GM12878 (cell line): Measurements from ENCODE around the gene CARD9. TPM values are rescaled to one million over a fixed set of nuclear protein-coding genes. Genes with fewer than 3 reads are reported as not detected.

ENCODE experiments used
- ATAC-seq: fragments of 200-7000 bp; cut with Tn5 transposase; 3 replicates; pipeline ENCODE4 v1.9.1; 2020; ENCODE audit warnings: mild to moderate bottlenecking, moderate library complexity
- BruUV-seq: library from RNA; stranded (reverse); fragments of 400-500 nt; replicated peaks from 2 replicates; lab custom pipeline; 2021; lab: Mats Ljungman, UMichigan
- CTCF ChIA-PET: fragments of 300-600 bp; sonication (Branson Sonifier 250); formaldehyde crosslinking; extraction: SDS; loops from one replicate; lab custom pipeline; 2021; ENCODE audit warnings: inconsistent platforms; lab: Yijun Ruan, JAX
- POLR2A ChIA-PET: fragments of 350-600 bp; formaldehyde crosslinking; extraction: SDS; loops from one replicate; lab custom pipeline; 2021; ENCODE audit warnings: inconsistent platforms; lab: Charles Lee
- RAD21 ChIA-PET: fragments of 300-600 bp; sonication (Branson Sonifier 250); formaldehyde crosslinking; loops from one replicate; lab custom pipeline; 2023; ENCODE audit warnings: antibody characterized with exemption; ENCODE audit not compliant: unreplicated experiment; lab: Charles Lee
- SMC1A ChIA-PET: fragments of 300-600 bp; sonication (Branson Sonifier 250); formaldehyde crosslinking; loops from one replicate; lab custom pipeline; 2023; ENCODE audit not compliant: unreplicated experiment, uncharacterized antibody; lab: Charles Lee
- DNase-seq: peaks from one replicate; pipeline ENCODE4 v3.0.0-alpha.2; 2011; ENCODE audit warnings: low read depth, low spot score
- FAIRE-seq: peaks from 3 replicates; lab custom pipeline; 2011; peaks lifted over from hg19 to GRCh38; lab: Jason Lieb, UNC
- H2AFZ ChIP-seq: 2 replicates; pipeline ENCODE4 v1.6.0; 2011; ENCODE audit warnings: low read depth, low read length, control low read depth; ENCODE audit not compliant: control insufficient read depth
- H3K27ac ChIP-seq: 2 replicates; pipeline ENCODE4 v1.5.1; 2011; ENCODE audit warnings: control low read depth; ENCODE audit not compliant: control insufficient read depth, insufficient read depth
- H3K27me3 ChIP-seq, 2 experiments: replicated peaks in 1 of 2; 2 replicates each; pipeline versions ENCODE4 v1.6.0 to v1.6.1; 2011; ENCODE audit warnings: low read length in 1 of 2; ENCODE audit not compliant: control insufficient read depth in 2 of 2, insufficient read depth in 2 of 2
- H3K36me3 ChIP-seq, 2 experiments: 2 replicates each; pipeline ENCODE4 v1.5.1; 2011; ENCODE audit warnings: low read length in 1 of 2; ENCODE audit not compliant: control insufficient read depth in 2 of 2, insufficient read depth in 2 of 2
- H3K4me1 ChIP-seq: 2 replicates; pipeline ENCODE4 v1.6.1; 2011; ENCODE audit warnings: mild to moderate bottlenecking, low read length, moderate library complexity, mixed read lengths; ENCODE audit not compliant: control insufficient read depth, insufficient read depth
- H3K4me2 ChIP-seq: 2 replicates; pipeline ENCODE4 v1.6.0; 2011; ENCODE audit warnings: control low read depth; ENCODE audit not compliant: control insufficient read depth, insufficient read depth
- H3K4me3 ChIP-seq: fragments of 200-600 bp; sonication (generic); 2 replicates; pipeline ENCODE4 v1.5.1; 2016
- H3K79me2 ChIP-seq: 2 replicates; pipeline ENCODE4 v1.6.0; 2011; ENCODE audit warnings: low read length; ENCODE audit not compliant: control insufficient read depth, insufficient read depth
- H3K9ac ChIP-seq: 2 replicates; pipeline ENCODE4 v1.8.0; 2011; ENCODE audit warnings: low read length, control low read depth, mixed read lengths; ENCODE audit not compliant: control insufficient read depth, insufficient read depth
- H3K9me3 ChIP-seq: replicated peaks from 3 replicates; pipeline ENCODE4 v1.5.1; 2011; ENCODE audit warnings: mild to moderate bottlenecking, low read length; ENCODE audit not compliant: control insufficient read depth, insufficient read depth
- H4K20me1 ChIP-seq: 2 replicates; pipeline ENCODE4 v1.6.0; 2011; ENCODE audit not compliant: control insufficient read depth, insufficient read depth
- MEF2B ChIP-seq: fragments of 450-650 bp; IDR thresholded peaks from 2 replicates; pipeline ENCODE4 v1.6.1; 2018; ENCODE audit warnings: mild to moderate bottlenecking, moderate library complexity; ENCODE audit not compliant: partially characterized antibody, poor library complexity, severe bottlenecking
- POLR2AphosphoS5 ChIP-seq: IDR thresholded peaks from 2 replicates; pipeline ENCODE4 v1.6.1; 2011; ENCODE audit warnings: mild to moderate bottlenecking, low read length, inconsistent platforms
- SIN3A ChIP-seq: IDR thresholded peaks from 2 replicates; pipeline ENCODE4 v1.6.1; 2012; ENCODE audit warnings: low read depth, low read length, improper control_type of control experiment
- SP1 ChIP-seq: IDR thresholded peaks from one replicate; pipeline ENCODE4 v1.6.1; 2011; ENCODE audit warnings: low read depth, low read length
- WGBS: methylation state at CpG from one replicate; pipeline ENCODE4 v1.1.6; 2016; ENCODE audit warnings: low lambda C conversion rate; ENCODE audit not compliant: insufficient replicate concordance, insufficient coverage; ENCODE audit errors: missing lambda C conversion rate; 5-methylcytosine and 5-hydroxymethylcytosine counted together
- in situ Hi-C: fragments of 300-500 bp; cut with MboI; formaldehyde crosslinking; loops from 9 replicates; pipeline ENCODE4 v1.14.3; 2018; ENCODE audit warnings: mixed read lengths
- intact Hi-C: fragments of 100-400 bp; cut with micrococcal nuclease; formaldehyde crosslinking; loops from one replicate; pipeline ENCODE4 v1.14.2; 2022; ENCODE audit not compliant: unreplicated experiment
- polyA plus RNA-seq, 11 experiments: library from polyadenylated mRNA; depleted of rRNA in 4 of 11; unstranded in 6 of 11; stranded (reverse) in 5 of 11; fragments of >200 nt; fragmentation: Nextera tagmentation in 4 of 11; fragmentation: Illumina TruSeq in 1 of 11; extraction: Ambion mirVana in 4 of 11; extraction: Trizol in 1 of 11; gene quantifications; 1 replicate in 1 of 11; 2 replicates in 10 of 11; pipeline versions ENCODE4 v1.2.1 to v1.2.3, GENCODE V29; 2011 to 2016; ENCODE audit warnings: inconsistent platforms in 2 of 11, missing spikeins in 2 of 11, low read depth in 1 of 11
- total RNA-seq, 4 experiments: library from RNA; depleted of rRNA in 3 of 4; stranded (reverse); fragments of >200 nt in 3 of 4; fragmentation: Illumina TruSeq in 1 of 4; extraction: Trizol in 1 of 4; gene quantifications; 2 replicates each; pipeline versions ENCODE4 v1.2.1 to v1.2.3, GENCODE V29; 2013 to 2021
- TF ChIP-seq, protein P1 (sequence below): fragments of 450-650 bp; IDR thresholded peaks from 2 replicates; pipeline ENCODE4 v1.6.1; 2016; ENCODE audit warnings: mild to moderate bottlenecking

CARD9 gene
- total and polyA plus RNA-seq, 10 of the 15 experiments (the other 5 are each of a cell fraction or from before 2014, with no cell fraction given) = 0.11 to 4.9 (median 1.8) TPM; not detected in 1

DNA sequence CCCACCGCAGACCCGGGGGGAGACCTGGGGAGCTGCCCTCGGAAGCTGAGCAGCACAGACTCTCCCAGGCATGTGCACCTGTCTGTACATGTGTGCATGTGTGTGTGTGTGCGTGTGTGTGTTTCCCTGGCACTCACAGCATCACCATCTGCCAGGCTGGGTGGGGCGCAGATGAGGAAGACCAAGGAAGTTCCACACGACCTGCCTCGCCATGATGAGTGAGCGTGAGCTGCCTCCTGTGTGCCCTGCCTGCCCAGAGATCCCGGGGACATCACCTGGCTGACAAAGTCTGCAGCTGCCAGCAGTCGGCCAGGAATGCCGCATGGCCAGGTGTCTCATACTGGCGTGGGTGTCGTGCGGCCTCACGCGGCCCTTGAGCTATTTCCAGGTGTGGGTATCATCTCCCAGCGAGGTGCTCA is 50.1 kb downstream of the CARD9 start:
- POLR2A ChIA-PET = interaction anchor here (0.6 kb wide), 1 partner anchor 22 kb away, joined by 3 read pairs; no protein-coding TSS in a partner anchor
- WGBS = 12% methylated on average over 17 of the region's 17 CpGs
- H3K4me3 ChIP-seq = no peak overlapping the region

DNA sequence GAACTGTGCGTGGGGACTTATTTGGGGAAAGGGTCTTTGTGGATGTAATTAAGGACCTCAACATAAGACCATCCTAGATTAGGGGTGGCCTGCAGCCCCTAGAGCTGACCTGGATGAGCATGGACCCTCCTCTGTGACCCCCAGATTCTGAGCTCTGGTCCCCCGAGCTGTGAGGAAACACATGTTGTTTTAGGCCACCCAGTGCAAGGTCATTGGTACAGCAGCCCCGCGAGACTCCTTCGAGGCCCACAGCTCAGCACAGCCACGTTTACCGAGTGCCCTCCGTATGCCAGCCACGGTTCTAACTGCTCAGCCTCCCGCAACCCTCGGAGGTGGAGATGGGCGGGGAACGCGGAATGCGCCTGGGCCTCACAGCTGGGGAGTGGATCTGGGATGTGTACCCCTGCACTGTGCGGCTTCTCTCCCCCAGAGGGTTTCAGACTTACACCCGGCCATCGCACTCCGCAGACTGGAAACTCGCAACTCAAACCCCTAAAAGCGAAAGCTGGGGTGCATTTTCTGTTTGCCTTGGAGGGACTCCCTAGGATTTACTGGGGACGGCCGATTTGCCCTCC is 50.6 kb downstream of the CARD9 start:
- no peak for FAIRE-seq
- DNase-seq = no peak
- Histone ChIP-seq H3K27ac (no peak overlapping the region), H3K4me3 (no peak overlapping the region), H4K20me1 (no peaks in the 10 kb centered on the region), H3K9me3 (peaks cover 2% of the 10 kb centered on the region; the same call in 1 of the 3 replicates), H3K36me3 (no peaks in the 10 kb centered on the region), H2AFZ (no peak overlapping the region), H3K4me2 (no peak overlapping the region), H3K9ac (no peak overlapping the region), H3K27me3 (peaks cover 8 to 11% of the 10 kb centered on the region in 2 experiments), H3K79me2 (no peaks in the 10 kb centered on the region), H3K4me1 (no peaks in the 10 kb centered on the region)
- POLR2A ChIA-PET = no interaction called here
- in situ Hi-C loops (no loop called here), intact Hi-C loops (no loop called here)
- TF ChIP-seq MEF2B (no peak), SIN3A (no peak)
- SMC1A ChIA-PET = no interaction called here
- ATAC-seq = no peak
- WGBS = 60% methylated on average over 23 of the region's 23 CpGs
- RAD21 ChIA-PET = interaction anchor here (1.3 kb wide), 1 partner anchor 40 kb away, joined by 3 read pairs; no protein-coding TSS in a partner anchor
- CTCF ChIA-PET = interaction anchor here (1.1 kb wide), 1 partner anchor 15 kb away, joined by 3 read pairs; no protein-coding TSS in a partner anchor
- no TSS peak for BruUV-seq

More for the DNA sequence above, 50.1 kb downstream of the CARD9 start:
- ChIA-PET RAD21 (interaction anchor here (1.3 kb wide), 1 partner anchor 39 kb away, joined by 3 read pairs; no protein-coding TSS in a partner anchor), SMC1A (no interaction called here), CTCF (interaction anchor here (1.1 kb wide), 1 partner anchor 15 kb away, joined by 3 read pairs; no protein-coding TSS in a partner anchor)
- Histone ChIP-seq H3K4me1 (no peaks in the 10 kb centered on the region), H3K9me3 (peaks cover 2% of the 10 kb centered on the region; the same call in 1 of the 3 replicates), H2AFZ (no peak overlapping the region), H4K20me1 (no peaks in the 10 kb centered on the region), H3K4me2 (no peak overlapping the region), H3K27ac (no peak overlapping the region), H3K36me3 (no peaks in the 10 kb centered on the region), H3K27me3 (peaks cover 9 to 10% of the 10 kb centered on the region in 2 experiments), H3K9ac (no peak overlapping the region), H3K79me2 (no peaks in the 10 kb centered on the region)
- ATAC-seq (no peak), DNase-seq (no peak), FAIRE-seq (no peak)
- BruUV-seq = no TSS peak
- in situ Hi-C loops = no loop called here
- intact Hi-C loops = no loop called here
- TF ChIP-seq, protein P1, sequence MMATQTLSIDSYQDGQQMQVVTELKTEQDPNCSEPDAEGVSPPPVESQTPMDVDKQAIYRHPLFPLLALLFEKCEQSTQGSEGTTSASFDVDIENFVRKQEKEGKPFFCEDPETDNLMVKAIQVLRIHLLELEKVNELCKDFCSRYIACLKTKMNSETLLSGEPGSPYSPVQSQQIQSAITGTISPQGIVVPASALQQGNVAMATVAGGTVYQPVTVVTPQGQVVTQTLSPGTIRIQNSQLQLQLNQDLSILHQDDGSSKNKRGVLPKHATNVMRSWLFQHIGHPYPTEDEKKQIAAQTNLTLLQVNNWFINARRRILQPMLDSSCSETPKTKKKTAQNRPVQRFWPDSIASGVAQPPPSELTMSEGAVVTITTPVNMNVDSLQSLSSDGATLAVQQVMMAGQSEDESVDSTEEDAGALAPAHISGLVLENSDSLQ = no peak
- no peak for TF ChIP-seq SP1
- TF ChIP-seq POLR2AphosphoS5 = no peak
